ENCODE results near the gene USP36.

USP36 gene

GRCh38 chr17:78789149-78789662, 51.4 kb downstream of the USP36 start:
- no peak for DNase-seq

DNA sequence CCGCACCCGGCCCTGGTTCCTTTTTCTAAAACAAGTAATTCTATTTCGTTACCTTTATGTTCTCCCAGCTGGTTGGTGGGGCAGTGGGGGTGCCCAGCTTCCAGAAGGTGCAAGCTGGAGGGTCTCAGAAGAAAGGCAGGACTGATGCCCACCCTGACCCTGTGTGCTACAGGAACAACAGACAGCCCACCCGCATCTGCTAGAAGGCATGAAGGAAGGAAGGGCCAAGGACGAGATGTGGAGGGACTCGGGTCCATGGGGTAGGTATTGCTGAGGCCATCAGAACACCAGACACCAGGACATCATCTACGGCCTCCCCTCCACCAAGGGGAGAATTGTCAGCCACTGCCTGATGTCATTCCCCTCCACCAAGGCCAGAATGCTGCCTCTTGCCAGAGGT, 52.2 kb downstream of the USP36 start:
- DNase-seq: no peak

DNA sequence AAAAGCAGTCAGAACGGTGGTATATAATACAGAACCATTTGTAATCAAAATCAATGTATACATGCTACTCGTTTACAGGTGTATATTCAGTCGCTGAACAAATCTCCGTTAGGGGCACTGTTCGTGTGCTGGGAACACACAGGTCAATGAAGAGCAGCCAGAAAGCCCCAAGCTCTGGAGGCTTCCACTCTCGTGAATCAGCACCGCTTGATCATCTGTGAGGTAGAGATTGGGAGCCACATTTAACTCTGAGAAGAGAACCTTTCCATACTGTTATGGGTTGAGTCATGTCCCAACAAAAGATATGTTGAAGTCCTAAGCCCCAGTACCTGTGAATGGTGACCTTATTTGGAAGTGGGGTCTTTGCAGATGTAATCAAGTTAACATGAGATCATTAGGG, 53.2 kb downstream of the USP36 start:
- DNase-seq: no peak

- DNase-seq: no peak
Observed at GRCh38 chr17:78785663-78786057, 55.0 kb downstream of the USP36 start.

DNA sequence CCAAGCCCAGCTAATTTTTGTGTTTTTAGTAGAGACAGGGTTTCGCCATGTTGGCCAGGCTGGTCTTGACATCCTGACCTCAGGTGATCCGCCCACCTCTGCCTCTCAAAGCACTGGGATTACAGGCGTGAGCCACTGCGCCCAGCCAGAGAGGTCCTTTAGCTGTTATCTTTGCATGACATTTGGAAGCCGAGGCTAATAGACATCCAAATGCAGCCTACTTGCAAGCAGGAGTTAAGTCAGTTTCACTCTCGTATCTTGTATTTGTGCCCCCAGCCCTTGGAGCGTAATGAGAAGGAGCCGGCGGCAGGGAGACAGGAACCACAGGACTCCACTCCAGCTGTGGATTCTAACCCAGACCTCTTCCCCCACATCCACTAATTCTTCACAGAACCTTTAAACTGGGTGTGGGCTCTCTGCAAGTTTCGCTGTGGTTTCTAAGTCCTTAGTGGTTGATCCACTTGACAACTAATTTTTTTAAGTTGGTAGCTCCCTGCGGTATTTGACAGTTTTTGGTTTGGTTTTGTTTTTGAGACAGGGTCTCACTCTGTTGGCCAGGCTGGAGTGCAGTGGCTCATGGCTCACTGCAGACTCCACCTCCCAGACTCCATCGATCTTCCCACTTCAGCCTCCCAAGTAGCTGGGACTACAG, 55.5 kb downstream of the USP36 start:
- no peak for DNase-seq

- DNase-seq: no peak
Observed at GRCh38 chr17:78784352-78784751, 56.3 kb downstream of the USP36 start.

DNA sequence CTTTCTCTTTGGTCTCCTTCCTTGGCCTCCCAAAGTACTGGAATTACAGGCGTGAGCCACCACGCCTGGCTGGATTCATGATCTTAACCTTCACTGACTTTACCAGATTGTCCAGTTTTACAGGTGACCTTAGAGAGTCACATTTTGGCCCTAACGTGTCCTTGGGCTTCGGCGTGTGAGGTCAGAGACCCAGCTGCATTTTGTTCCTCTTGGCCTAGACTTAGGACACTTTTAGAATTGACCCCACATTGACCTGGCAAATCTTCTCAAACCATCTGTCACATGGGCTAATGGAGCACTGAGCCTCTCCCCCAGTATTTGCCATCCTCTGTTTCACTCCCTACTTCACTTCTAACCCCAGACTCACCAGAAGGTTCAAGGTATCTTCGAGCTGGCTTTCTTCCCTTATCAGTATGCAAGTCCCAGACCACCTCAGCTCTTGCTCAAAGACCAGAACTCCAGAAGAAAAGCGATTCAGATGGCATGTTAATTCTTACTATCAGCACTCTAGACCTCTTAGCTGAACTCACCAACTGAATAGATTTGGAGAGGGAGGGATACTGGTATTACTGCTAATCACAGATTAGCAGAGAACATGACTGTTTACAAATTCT, 56.8 kb downstream of the USP36 start:
- no peak for DNase-seq

- no peak for DNase-seq
Observed at GRCh38 chr17:78781893-78782304, 58.7 kb downstream of the USP36 start, which contains the start of gene CYTH1. TSS of gene CYTH1 (minus strand) at chr17:78782273. CDS start at chr17:78782223, 50 bp downstream.

DNA sequence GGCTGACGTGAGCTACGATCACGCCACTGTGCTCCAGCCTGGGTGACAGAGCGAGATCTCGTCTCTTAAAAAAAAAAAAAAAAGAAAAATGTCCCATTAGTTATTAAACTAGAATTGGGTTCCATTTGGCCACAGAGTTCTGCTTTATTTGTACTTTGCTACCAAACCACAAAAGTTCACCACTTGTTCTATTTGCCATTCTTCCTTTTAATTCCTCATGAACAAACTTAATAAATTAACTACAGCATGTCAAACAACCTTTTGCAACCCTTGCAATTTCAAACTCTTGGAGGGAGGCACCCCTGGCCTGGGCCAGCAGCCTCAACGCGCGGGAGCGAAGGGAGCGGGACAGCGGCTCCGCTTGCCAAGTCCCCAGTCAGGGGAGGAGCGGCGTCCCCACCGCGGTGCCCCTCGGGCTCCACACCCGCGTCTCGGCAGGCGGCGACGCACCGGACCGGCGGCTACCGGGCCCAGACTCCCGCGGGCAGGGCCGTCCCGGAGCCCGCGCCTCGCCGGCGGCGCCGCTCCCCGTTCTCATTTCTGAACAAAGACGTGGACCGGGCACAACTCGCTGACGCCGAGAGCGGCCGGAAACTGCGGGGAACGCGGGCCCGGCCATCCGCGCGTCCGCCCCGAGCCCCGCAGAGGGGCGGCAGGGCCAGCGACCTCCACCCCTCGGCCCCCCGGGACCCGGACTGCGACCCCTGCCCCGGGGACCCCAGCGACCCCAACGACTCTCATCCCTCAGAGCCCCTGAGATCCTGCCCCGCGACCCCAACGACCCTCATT, 59.3 kb downstream of the USP36 start:
- peak; percentile 52 to 66 (median 54) for DNase-seq

DNA sequence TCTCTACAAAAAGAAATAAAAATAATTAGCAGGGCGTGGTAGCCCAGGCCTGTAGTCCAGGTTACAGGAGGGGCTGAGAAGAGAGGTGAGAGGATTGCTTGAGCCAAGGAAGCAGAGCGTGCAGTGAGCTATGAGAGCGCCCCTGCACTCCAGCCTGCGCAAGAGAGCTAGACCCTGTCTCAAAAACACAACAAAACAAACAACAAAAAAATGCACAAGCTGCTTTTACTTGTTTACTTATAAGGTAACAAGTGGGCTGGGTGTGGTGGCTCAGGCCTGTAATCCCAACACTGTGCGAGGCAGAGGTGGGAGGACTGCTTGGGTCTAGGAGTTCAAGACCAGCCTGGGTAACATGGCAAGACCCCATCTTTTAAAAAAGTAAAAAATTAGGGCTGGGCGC, 60.3 kb downstream of the USP36 start:
- DNase-seq: no peak

- DNase-seq: peak in 2 of 3 donors; percentile 20 to 33
Observed at GRCh38 chr17:78779850-78780249, 60.8 kb downstream of the USP36 start.

GRCh38 chr17:78779286-78779651, 61.3 kb downstream of the USP36 start:
- peak; percentile 29 to 59 (median 46) for DNase-seq

GRCh38 chr17:78777881-78778280, 62.7 kb downstream of the USP36 start:
- DNase-seq: peak in 2 of 3 donors; percentile 39 to 58

- peak; percentile 43 to 59 (median 53) for DNase-seq
Observed at GRCh38 chr17:78774956-78775571, 65.5 kb downstream of the USP36 start.

DNA sequence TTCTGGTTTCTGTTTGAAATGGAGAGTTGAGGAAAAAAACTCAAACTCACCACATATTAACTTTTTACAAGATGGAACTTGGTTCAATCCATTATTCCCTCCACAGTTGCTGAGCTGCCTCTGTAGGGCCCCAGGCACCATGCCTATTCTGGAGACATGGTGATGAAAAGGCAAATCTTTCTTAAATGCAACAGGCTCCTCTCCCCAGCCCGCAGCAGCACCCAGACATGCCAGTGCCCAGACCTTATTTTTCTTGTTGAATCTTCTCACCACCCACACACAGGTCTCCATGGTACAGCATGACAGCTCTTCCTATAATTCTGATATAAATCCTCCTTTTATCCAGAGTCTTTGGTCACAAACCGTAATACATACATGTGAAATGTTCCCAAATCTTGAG, 66.2 kb downstream of the USP36 start:
- DNase-seq: peak in 2 of 3 donors; percentile 27 to 39

DNA sequence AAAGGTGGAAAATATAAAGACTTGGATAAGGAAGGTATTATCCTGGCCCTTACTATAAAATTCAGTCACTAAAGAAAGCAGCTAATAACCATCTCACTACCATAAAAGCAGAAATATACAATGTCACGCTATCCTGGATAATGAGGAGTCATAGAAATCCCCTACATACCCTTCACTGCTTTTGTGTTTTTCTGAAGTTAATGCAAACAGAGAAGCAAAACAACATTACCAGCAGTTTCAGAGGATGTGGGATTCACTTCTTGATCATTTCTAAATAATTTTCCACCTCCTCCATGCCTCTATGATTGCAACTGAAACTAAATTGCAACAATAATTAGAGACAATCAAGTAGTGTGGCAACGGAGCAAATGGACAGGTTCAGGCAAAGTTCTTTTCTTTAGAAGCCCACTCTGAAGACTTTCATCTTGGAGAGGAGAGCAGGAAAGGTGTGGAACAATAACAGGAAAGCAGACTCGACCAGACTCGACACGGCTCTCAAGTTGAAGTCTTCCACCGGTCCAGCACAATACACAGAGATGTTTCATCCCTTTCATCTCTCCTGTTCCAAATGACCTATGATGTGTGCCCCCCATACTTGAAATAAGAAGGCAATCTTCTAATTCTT, 68.7 kb downstream of the USP36 start:
- DNase-seq: peak; percentile 55 to 85 (median 79)

DNA sequence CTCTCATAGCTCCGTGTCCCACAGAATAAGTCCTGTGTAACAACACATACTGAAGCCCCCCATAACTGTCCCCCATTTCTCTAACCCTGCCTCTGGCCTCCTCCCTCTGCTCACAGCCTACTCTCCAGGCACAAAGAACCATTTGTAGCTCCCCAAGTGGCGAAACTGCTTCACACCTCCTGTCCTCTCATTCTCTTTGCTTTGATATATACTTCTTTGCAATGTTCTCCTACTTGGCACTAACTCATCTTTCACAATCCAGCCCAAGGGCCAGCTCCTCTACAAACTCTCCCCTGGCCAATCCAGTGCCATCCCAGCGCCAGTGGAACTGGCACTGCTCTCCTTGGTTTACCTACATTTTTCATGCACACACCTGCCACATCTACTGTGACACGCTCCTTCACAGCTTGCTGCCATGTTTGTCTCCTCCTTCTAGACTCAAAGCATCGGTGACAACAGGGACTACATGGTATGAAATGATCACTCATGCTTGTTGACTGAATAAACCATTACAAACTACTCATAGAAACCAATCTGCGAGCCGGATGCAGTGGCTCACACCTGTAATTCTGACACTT, 71.3 kb downstream of the USP36 start:
- DNase-seq: no peak

DNA sequence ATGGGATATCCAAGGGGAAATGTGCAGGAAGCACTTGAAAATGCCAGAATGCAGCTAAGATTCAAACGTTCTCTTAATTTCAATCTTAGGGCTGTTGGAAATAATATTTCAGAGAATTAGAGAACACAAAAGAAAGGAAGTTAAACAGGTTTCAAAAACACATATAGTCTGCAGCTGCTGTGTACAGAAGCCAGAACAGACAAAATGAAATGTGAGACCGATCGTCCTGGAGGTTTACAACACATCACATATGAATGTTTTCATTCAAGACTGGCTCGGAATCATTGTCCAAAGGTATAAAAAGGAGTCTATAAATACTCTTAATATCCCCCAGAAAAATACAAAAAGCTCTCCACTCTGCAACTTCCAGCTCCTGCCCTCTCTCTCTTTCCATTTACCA, 72.8 kb downstream of the USP36 start:
- DNase-seq: no peak

GRCh38 chr17:78766743-78767294, 73.8 kb downstream of the USP36 start:
- DNase-seq: no peak

DNA sequence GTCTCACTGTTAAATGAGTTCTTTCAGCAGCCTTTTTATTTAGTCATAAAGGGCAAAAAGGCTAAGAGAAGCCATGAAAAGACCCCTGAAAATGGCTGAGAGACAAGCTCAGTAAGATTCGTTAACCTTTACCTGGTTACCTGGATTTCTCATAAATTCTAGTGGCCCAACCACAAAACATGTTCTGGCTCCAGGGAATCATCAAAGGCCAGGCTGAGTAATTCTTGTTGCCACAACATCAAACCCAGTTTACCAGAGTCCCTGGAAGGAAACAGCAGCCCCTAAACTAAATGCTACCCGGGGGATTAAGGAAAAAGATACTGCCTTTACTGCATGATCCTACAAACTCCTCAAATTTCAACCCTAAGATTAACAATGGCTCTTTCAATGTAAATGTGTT, 74.4 kb downstream of the USP36 start:
- DNase-seq: no peak

DNA sequence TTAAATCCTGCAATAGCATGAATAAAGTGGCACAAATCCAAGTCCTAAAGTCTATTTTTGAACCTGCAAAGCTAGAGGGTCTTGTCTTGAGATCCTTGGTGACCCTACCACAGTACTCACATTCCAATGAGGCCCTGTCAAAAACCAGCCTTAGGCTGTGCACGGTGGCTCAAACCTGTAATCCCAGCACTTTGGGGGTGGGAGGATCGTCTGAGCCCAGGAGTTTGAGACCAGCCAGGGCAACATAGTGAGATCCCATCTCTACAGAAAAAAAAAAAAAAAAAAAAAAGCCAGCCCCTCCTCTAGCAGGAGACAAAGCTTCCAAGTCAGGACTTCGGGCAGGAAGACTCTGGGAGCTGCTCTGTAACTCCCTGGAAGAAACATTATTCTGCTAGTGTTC, 74.8 kb downstream of the USP36 start:
- DNase-seq: no peak

DNA sequence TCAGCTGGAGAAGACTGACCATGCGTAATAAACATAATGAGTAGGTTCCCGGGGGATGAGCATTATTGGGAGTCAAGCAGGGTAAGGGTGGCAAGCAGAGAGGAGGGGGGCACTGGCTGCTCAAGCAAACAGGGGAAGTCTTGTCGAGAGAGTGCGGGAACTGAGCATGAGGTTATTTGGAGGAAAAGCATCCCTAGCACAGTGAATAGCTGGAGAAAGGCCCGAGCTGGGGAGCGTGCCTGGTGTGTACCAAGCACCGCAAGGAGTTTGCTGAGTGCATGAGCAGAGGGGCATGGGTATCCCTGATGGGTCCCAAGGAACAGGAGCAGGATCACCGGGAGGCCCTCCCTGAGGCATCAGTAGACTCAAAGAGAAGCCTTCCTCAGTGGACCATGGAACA, 75.7 kb downstream of the USP36 start:
- DNase-seq: no peak

Data from suppressor macrophage treated with lipopolysaccharide for 1 hour (primary cell).